HK-2 (cell line): ENCODE data around the gene CFAP47.
A peak's percentile ranks its signal among the peaks of the same experiment; 100 is the strongest.
"Not testable (repeated sequence)": the region's sequence is repeated elsewhere in the genome, so short reads cannot be mapped to it uniquely, and the experiment has no call there.

Source experiments
- DNase-seq: peaks from one replicate; pipeline ENCODE4 v3.0.0-alpha.2; 2018; ENCODE audit not compliant: unreplicated experiment

The CFAP47 gene

GRCh38 chrX:35919536-35920309 lies at the start of gene CFAP47:
CFAP47 (plus strand) TSS chrX:35919734; CDS start chrX:35919800, 66 bp downstream.
- peak; percentile 41 for DNase-seq

- no peak for DNase-seq
Observed at GRCh38 chrX:35880601-35881000, 38.9 kb upstream of the CFAP47 start.

GRCh38 chrX:35886135-35886534 lies 33.4 kb upstream of the CFAP47 start:
- DNase-seq: no peak

- peak; percentile 53 for DNase-seq
Observed at GRCh38 chrX:35890699-35891098, 28.8 kb upstream of the CFAP47 start.

- not testable (repeated sequence) for DNase-seq
Observed at GRCh38 chrX:35986816-35987215, 67.3 kb downstream of the CFAP47 start.

GRCh38 chrX:36007207-36007606 lies 87.7 kb downstream of the CFAP47 start:
- no peak for DNase-seq

- DNase-seq: no peak
Observed at GRCh38 chrX:36019125-36019524, 99.6 kb downstream of the CFAP47 start.

GRCh38 chrX:36035550-36035949 lies 116.0 kb downstream of the CFAP47 start:
- no peak for DNase-seq

GRCh38 chrX:36062778-36063177 lies 143.2 kb downstream of the CFAP47 start:
- DNase-seq: no peak

- no peak for DNase-seq
Observed at GRCh38 chrX:36071061-36071460, 151.5 kb downstream of the CFAP47 start.

- DNase-seq: not testable (repeated sequence)
Observed at GRCh38 chrX:36075009-36075408, 155.5 kb downstream of the CFAP47 start.

GRCh38 chrX:36083256-36083655 lies 163.7 kb downstream of the CFAP47 start:
- DNase-seq: no peak

GRCh38 chrX:36087366-36087765 lies 167.8 kb downstream of the CFAP47 start:
- no peak for DNase-seq

GRCh38 chrX:36088939-36089338 lies 169.4 kb downstream of the CFAP47 start:
- not testable (repeated sequence) for DNase-seq

- DNase-seq: no peak
Observed at GRCh38 chrX:36102425-36102824, 182.9 kb downstream of the CFAP47 start.

GRCh38 chrX:36116222-36116621 lies 196.7 kb downstream of the CFAP47 start:
- DNase-seq: no peak

GRCh38 chrX:36159254-36159653 lies 239.7 kb downstream of the CFAP47 start:
- no peak for DNase-seq

GRCh38 chrX:36160081-36160480 lies 240.5 kb downstream of the CFAP47 start:
- no peak for DNase-seq

GRCh38 chrX:36198575-36198974 lies 279.0 kb downstream of the CFAP47 start:
- no peak for DNase-seq

GRCh38 chrX:36199928-36200327 lies 280.4 kb downstream of the CFAP47 start:
- DNase-seq: no peak

- no peak for DNase-seq
Observed at GRCh38 chrX:36214924-36215323, 295.4 kb downstream of the CFAP47 start.

- DNase-seq: no peak
Observed at GRCh38 chrX:36218801-36219200, 299.3 kb downstream of the CFAP47 start.

- not testable (repeated sequence) for DNase-seq
Observed at GRCh38 chrX:36234840-36235528, 315.4 kb downstream of the CFAP47 start.
